ENCODE results near the gene FLT3LG. TPM values are rescaled to one million over a fixed set of nuclear protein-coding genes. Genes with fewer than 3 reads are reported as not detected.

FLT3LG gene, protein sequence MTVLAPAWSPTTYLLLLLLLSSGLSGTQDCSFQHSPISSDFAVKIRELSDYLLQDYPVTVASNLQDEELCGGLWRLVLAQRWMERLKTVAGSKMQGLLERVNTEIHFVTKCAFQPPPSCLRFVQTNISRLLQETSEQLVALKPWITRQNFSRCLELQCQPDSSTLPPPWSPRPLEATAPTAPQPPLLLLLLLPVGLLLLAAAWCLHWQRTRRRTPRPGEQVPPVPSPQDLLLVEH
- total RNA-seq, result 10 to 100 TPM in 1 of 2 donors, 1 to 10 TPM in 1; 2.9 to 10.7 TPM

DNA sequence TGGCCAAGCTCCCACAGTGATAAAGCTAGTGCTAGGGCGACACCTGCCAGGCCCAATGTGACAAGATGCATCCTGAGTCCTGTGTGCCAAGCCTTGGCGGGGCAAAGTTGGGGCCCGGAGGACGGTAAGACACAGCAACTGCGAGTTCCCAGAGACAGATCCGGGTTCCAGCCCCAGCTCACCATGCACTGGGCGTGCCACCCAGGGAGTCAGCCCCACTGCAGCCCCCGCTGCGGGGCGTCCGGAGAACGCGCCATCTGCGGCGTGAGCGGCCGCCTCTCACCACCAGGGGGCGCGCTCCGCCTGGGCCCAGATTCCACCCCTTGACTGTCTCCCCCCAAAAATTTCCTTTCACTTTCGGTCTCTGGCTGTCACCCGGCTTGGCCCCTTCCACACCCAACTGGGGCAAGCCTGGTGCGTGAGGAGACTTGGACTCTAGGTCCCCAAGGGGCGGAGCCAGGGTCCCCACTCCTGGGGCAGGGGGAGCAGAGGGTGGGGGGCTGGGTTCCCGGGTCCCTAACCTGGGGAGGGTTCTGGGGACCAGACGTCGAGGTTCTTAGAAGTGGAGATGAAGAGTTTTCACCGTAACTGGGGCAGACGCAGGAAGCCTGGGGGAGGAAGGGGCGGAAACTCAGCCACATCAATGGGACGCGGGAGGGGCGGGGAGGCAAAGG, at the start of gene FLT3LG:
Gene FLT3LG, plus strand, starts transcription at position 348 of the 674 bp plus-strand sequence. CDS start 425 bp downstream, outside the sequence.
- H3K4me1 ChIP-seq (replicated peaks), result no peaks in the 10 kb centered on the region
- DNase-seq (ENCODE audit: low spot score), result peak; percentile 56
- under 1% methylated on average over 29 of the region's 33 CpGs for WGBS
- H3K9me3 ChIP-seq, result no peaks in the 10 kb centered on the region
- H3K4me3 ChIP-seq, result peak within 1 kb of the TSS; percentile 52 to 83
- TF ChIP-seq, protein P1, sequence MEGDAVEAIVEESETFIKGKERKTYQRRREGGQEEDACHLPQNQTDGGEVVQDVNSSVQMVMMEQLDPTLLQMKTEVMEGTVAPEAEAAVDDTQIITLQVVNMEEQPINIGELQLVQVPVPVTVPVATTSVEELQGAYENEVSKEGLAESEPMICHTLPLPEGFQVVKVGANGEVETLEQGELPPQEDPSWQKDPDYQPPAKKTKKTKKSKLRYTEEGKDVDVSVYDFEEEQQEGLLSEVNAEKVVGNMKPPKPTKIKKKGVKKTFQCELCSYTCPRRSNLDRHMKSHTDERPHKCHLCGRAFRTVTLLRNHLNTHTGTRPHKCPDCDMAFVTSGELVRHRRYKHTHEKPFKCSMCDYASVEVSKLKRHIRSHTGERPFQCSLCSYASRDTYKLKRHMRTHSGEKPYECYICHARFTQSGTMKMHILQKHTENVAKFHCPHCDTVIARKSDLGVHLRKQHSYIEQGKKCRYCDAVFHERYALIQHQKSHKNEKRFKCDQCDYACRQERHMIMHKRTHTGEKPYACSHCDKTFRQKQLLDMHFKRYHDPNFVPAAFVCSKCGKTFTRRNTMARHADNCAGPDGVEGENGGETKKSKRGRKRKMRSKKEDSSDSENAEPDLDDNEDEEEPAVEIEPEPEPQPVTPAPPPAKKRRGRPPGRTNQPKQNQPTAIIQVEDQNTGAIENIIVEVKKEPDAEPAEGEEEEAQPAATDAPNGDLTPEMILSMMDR (IDR thresholded peaks at IDR 0.05), result peak; percentile 96 to 99 (median 99)
- TF ChIP-seq POLR2AphosphoS5 (IDR thresholded peaks at IDR 0.05) (peak; percentile 81), POLR2A (IDR thresholded peaks at IDR 0.05) (peak; percentile 14)
- no peaks in the 10 kb centered on the region for H3K36me3 ChIP-seq
- peak within 1 kb of the TSS; percentile 70 to 82 for H3K27ac ChIP-seq
- no peaks in the 10 kb centered on the region for H3K27me3 ChIP-seq (replicated peaks; ENCODE audit: insufficient read depth)
- intact Hi-C loops (cut with DNase I), result no loop called here

DNA sequence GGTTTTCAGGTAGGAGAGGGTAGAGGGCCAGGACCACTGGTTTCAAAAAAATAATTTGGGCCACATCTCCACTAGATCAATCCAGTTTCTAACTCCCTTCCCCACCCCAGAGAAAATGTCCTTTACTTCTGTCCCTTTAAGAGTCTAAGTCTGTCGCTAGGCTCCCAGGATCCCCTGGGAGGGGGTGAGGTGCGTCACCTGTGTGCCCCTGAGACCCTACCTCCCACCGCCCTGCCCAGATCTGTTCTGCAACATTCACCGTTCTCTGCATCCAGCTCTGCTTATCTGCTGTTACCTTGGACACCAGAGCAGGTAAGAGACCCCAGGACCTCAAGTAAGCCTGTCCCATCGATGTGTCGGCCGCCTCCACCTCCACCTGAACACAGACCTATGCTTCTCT, 48.8 kb upstream of the FLT3LG start, which contains the start of gene GFY:
Gene GFY, plus strand, starts transcription at position 211 of the 400 bp plus-strand sequence. CDS start 1,043 bp downstream, outside the sequence.
- TF ChIP-seq POLR2AphosphoS5 (IDR thresholded peaks at IDR 0.05) (no peak), POLR2A (IDR thresholded peaks at IDR 0.05) (no peak)
- TF ChIP-seq, protein P1 (IDR thresholded peaks at IDR 0.05), result no peak
- intact Hi-C loops (cut with DNase I), result no loop called here
- DNase-seq (ENCODE audit: low spot score), result no peak
- 43% methylated on average over 7 of the region's 7 CpGs for WGBS
- Histone ChIP-seq H3K27ac (no peak within 1 kb of the TSS), H3K27me3 (replicated peaks; ENCODE audit: insufficient read depth) (peaks cover 63% of the 10 kb centered on the region), H3K9me3 (no peaks in the 10 kb centered on the region), H3K4me1 (replicated peaks) (peaks cover 5% of the 10 kb centered on the region), H3K36me3 (no peaks in the 10 kb centered on the region), H3K4me3 (no peak within 1 kb of the TSS)

DNA sequence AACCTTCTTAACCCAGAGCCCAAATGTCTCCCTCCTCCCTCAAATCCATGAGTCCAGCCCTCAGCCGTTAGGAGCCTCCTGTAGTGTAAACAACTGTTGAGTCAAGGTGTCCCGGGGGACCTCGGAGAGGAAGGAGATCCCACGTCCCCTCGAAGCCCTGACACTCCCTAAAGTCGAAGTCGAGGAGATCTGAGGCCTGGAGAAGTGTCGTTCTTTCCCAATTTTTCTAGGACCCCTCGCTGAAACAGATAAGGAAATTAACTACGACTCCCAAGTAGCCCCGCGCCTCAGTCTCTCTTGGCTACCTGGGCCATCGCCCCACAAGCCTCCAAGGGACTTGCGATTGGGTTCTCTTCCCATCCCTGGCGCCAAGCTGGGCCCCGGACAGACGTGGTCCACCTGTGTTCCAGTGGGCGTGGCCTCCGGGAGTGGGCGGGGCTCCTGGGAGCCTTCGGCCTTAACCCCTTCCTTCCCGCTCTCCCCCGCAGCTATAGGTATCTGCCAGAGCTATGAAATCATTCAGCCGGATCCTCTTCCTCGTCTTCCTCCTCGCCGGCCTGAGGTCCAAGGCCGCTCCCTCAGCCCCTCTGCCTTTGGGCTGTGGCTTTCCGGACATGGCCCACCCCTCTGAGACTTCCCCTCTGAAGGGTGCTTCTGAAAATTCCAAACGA, 48.0 kb upstream of the FLT3LG start:
- no peak for DNase-seq (ENCODE audit: low spot score)
- Histone ChIP-seq H3K4me3 (no peak overlapping the region), H3K36me3 (no peaks in the 10 kb centered on the region), H3K27ac (no peak overlapping the region), H3K9me3 (no peaks in the 10 kb centered on the region), H3K4me1 (replicated peaks) (peaks cover 5% of the 10 kb centered on the region), H3K27me3 (replicated peaks; ENCODE audit: insufficient read depth) (peaks cover 67% of the 10 kb centered on the region)
- intact Hi-C loops (cut with DNase I), result no loop called here
- TF ChIP-seq, protein P1 (IDR thresholded peaks at IDR 0.05), result no peak
- TF ChIP-seq POLR2AphosphoS5 (IDR thresholded peaks at IDR 0.05) (no peak), POLR2A (IDR thresholded peaks at IDR 0.05) (no peak)
- WGBS, result 5% methylated on average over 30 of the region's 30 CpGs

DNA sequence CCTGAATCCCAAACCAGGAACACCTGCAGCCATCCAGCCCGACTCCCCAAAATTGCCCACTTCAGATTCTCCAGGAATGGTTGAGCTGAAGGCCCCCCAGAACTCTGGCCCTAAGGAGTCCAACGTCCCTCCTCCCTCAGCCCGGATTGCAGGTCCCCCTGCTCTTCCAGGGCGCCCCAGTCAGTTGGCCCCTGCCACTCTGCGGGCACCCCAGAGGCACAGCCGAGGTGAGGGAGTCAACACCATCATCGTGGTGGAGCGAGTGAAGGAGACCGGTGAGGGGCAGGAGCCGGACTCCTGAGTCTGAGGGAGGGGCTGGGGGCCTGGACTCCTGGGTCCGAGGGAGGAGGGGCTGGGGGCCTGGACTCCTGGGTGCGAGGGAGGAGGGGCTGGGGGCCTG, 46.7 kb upstream of the FLT3LG start:
- 47% methylated on average over 12 of the region's 12 CpGs for WGBS
- DNase-seq (ENCODE audit: low spot score), result no peak
- Histone ChIP-seq H3K4me1 (replicated peaks) (peaks cover 5% of the 10 kb centered on the region), H3K9me3 (no peaks in the 10 kb centered on the region), H3K4me3 (no peak overlapping the region), H3K27ac (no peak overlapping the region), H3K36me3 (no peaks in the 10 kb centered on the region), H3K27me3 (replicated peaks; ENCODE audit: insufficient read depth) (peaks cover 63% of the 10 kb centered on the region)
- TF ChIP-seq POLR2AphosphoS5 (IDR thresholded peaks at IDR 0.05), result no peak
- TF ChIP-seq POLR2A (IDR thresholded peaks at IDR 0.05), result no peak
- intact Hi-C loops (cut with DNase I), result no loop called here

DNA sequence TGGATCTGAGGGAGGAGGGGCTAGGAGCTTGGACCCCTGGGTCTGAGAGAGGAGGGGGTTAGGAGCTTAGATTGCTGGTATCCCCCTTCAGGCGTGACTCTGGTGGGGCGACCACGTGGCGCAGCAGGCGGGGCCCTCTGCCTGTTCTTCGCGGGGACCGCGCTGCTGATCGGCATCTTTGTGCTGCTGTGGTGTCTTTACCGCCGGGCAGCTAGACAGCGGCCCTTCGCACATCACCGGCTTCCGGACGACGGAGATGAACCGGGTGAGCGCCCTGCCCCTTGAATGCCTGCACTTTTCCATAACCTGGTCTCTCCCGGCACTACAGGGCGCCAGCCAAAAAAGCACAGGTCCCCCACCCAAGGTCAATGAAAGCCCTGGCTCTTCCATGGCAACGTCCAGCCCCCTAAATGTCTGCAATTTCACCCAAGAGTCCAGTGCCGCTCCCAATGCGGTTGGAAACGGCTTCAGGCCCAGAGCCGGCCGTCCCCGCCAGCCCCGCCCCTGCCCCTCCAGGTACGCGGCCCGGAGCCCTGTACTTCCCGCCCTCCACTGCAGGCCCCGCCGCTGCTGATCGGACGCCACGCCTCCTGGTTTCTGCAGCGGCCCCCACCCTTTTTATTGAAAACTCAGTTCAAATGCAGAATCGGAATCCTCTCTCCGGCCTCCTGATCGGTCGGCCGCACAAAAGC, 46.0 kb upstream of the FLT3LG start:
- Histone ChIP-seq H3K4me1 (replicated peaks) (no peaks in the 10 kb centered on the region), H3K4me3 (no peak overlapping the region), H3K9me3 (no peaks in the 10 kb centered on the region), H3K27me3 (replicated peaks; ENCODE audit: insufficient read depth) (peaks cover 63% of the 10 kb centered on the region), H3K27ac (no peak overlapping the region), H3K36me3 (no peaks in the 10 kb centered on the region)
- WGBS, result 2% methylated on average over 44 of the region's 45 CpGs
- TF ChIP-seq, protein P1 (IDR thresholded peaks at IDR 0.05), result no peak
- TF ChIP-seq POLR2AphosphoS5 (IDR thresholded peaks at IDR 0.05), result no peak
- TF ChIP-seq POLR2A (IDR thresholded peaks at IDR 0.05), result no peak
- no peak for DNase-seq (ENCODE audit: low spot score)
- intact Hi-C loops (cut with DNase I), result no loop called here

Measured in prostate gland (tissue), 2 donors.